Measurements from ENCODE around the gene SHCBP1.
"Not testable (repeated sequence)": the region's sequence is repeated elsewhere in the genome, so short reads cannot be mapped to it uniquely, and the experiment has no call there.

Gene SHCBP1, protein sequence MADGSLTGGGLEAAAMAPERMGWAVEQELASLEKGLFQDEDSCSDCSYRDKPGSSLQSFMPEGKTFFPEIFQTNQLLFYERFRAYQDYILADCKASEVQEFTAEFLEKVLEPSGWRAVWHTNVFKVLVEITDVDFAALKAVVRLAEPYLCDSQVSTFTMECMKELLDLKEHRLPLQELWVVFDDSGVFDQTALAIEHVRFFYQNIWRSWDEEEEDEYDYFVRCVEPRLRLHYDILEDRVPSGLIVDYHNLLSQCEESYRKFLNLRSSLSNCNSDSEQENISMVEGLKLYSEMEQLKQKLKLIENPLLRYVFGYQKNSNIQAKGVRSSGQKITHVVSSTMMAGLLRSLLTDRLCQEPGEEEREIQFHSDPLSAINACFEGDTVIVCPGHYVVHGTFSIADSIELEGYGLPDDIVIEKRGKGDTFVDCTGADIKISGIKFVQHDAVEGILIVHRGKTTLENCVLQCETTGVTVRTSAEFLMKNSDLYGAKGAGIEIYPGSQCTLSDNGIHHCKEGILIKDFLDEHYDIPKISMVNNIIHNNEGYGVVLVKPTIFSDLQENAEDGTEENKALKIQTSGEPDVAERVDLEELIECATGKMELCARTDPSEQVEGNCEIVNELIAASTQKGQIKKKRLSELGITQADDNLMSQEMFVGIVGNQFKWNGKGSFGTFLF

DNA sequence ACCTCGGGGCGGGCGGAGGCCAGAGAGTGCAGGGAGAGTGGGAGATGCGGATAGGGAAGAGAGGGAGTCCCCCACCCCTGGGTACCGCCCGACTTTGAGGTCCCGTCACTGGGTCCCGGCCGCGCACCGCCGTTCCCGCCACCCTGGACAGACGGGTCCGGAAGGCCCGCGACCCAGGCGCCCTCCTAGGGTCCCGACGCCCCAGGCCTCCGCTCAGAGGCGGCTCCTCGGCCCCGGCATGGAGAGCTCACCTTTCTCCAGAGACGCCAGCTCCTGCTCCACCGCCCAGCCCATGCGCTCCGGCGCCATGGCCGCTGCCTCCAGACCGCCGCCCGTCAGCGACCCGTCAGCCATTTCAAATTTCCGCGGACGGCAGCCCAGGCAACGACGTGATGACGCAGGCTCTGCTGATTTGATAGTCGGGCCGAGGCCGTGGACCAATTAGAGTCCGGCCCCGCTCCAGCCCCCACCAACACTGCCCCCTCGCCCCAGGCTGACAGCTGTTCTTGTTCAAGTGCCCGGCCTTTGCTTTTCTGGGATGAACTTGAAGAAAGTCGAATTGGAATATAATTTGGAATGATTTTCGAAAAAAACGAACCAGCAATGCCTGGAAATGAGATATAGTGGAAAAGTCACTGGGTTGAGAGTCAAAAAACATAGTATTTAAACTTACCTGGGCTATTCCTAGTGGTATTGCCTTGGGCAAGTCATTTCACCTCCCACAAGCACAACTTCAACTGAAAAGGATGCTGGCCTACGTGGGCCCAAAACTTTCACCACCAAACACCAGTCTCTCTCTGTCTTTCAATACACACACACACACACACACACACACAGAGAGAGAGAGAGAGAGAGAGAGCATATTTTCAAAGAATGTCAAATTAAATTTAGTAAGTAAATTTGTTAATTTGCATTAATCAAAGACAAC lies at the start of gene SHCBP1:
TSS of gene SHCBP1 (minus strand) at position 374 of the 928 bp plus-strand sequence. CDS start at position 354, 20 bp downstream.
- peak; percentile 70 for DNase-seq

DNA sequence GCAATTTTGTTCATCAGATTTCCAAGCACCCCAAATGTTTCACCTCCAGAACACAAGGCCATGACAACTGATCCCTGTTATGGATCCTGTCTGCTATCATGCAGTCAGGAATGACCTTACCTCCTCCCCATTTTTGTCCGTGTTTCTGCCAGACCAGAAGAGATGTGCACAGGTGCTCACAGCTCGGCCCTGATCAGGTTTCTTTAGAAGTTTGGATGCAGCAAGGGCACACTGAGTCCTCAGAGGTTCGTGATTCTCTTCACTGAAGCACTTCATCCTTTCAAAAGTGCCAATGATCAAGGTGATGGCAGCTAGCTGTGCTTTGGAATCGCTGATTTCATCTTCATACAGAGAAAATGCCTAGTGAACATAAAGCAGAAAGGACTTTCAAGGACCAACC lies 40.9 kb upstream of the SHCBP1 start:
- DNase-seq: no peak

DNA sequence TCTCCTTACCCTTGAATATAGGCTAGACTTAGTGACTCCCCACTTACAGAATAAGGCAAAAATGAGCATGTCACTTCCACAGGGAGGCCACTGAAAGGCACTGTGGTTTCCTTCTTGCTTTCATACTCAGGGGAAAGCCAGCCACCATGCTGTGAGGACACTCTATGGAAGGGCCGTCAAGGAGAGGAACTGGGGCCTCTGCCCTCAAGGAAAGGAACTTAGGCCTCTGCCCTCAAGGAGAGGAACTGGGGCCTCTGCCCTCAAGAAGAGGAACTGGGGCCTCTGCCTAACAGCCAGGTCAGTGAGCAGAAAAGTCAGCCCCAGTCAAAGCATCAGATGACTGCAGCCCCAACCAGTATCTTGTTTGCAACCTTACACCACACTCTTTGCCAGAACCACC lies 37.7 kb upstream of the SHCBP1 start:
- peak; percentile 69 for DNase-seq

DNA sequence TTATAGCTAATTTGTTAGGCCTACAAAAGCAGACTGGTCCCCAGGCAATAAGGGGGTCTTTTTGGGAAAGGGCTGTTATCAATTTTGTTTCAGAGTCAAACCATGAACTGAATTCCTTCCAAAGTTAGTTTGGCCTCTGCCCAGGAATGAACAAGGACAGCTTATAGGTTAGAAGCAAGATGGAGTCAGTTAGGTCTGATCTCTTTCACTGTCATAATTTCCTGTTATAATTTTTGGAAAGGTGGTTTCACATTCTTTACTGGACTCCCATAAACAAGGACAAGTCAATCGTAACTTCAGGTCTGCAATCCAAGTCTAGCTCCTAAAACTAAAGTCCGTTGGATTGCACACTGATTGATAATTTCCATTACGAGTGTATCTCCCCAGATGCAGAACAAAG lies 30.1 kb upstream of the SHCBP1 start:
- DNase-seq: no peak

DNA sequence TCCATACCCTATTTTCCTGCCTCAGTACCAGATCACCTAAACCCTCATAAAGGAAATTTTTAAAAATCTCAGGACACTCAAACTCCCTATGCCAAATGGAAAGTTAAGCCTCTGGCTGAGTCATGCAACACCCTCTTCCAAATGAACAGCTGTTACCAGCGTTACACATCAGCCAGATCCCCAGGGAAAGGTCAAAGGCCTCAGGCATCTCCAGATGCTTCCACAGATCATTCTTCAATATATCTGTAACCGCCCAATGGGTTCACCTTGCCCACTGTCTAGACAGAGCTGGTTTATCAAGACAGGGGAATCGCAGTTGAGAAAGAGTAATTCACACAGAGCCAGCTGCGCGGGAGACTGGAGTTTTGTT lies 29.1 kb upstream of the SHCBP1 start:
- DNase-seq: no peak

DNA sequence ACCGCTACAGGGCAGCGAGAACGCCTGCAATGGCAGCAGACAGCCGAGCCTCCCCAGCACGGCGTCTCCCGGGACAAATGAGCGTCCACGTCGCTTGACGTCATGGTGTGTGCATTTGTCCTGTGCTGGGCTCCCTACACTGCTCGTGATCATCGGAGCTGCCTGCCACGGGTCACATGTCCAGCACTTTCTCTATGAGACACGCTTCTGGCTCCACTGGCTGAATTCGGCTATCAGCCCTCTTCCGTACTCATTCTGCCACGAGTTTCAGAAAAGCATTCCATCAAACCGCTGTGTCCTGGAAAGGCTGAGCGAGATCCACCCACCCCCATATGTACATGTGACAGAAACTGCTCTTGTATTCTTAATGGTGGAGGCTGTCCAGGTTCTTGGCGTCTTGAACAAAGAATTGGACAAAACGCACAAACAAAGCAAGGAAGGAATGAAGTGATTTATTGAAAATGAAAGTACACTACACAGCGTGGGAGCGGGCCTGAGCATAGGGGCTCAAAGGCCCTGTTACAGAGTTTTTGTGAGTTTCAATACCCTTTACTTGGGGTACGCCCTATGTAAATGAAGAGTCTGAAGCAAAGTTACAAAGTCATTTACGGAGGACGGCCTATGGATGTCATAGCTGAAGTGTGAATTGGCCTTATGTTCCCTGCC lies 28.5 kb upstream of the SHCBP1 start:
- DNase-seq: no peak

DNA sequence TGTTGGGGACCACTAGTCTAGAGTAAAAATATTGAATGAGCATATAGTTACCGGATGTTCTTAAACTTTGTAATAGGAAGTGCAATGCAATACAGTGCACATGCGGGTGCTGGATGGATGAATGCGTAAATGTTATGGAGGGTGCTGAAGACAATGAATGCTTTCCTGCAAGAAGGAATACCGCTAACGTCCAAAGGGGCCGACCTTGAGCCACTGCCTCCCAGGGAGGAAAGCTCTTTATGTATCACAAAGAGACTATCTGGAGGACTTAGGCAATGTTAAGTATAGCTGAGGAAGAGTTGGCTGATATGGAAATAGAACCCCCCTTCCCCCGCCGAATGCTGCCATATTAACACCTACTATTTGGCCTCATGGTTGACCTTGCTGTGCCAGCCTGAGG lies 27.5 kb upstream of the SHCBP1 start:
- DNase-seq: no peak

DNA sequence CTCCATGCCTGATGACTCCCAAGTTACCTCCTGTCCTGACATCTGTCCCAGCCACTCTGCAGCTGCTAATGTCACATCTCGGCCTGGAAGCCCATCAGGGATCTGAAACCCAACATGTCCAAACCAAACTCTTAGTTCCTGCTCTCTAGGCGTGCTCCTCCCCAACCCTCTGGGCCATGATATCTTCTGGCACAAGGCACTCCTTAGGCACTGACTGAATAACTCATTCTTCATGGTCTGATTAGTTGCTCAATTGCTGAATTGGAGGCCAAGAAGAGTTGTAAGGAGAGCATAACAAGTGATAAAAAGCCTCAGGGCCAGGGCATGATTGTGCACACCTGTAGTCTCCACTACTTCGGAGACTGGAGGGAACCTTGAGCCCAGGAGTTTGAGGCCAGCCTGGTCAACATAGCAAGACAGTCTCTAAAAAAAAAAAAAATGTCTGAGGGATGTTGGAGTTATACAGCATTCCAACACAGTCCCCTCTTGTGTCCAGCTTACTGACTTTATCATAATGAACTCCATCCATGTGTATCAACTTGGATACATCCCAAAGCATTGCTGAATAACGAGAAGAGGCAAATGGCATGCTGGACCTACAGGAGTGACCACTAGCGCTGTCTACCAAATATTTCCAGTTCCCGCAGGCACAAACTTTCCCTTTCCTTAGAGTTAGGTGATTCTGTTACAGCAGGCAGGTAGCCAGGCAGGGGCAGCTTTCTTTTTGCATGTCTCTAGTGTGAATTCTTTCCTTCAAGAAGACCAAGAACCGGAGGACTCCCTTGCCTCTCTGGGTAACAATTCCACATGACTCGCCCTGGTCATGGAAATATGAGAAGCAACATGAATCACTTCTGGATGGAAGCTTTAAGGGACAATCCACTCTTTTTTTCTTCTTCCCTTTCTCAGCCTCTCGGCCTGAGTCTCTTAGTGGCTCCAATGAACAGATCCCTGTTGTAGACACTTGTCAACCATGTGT lies 18.1 kb upstream of the SHCBP1 start:
- no peak for DNase-seq

DNA sequence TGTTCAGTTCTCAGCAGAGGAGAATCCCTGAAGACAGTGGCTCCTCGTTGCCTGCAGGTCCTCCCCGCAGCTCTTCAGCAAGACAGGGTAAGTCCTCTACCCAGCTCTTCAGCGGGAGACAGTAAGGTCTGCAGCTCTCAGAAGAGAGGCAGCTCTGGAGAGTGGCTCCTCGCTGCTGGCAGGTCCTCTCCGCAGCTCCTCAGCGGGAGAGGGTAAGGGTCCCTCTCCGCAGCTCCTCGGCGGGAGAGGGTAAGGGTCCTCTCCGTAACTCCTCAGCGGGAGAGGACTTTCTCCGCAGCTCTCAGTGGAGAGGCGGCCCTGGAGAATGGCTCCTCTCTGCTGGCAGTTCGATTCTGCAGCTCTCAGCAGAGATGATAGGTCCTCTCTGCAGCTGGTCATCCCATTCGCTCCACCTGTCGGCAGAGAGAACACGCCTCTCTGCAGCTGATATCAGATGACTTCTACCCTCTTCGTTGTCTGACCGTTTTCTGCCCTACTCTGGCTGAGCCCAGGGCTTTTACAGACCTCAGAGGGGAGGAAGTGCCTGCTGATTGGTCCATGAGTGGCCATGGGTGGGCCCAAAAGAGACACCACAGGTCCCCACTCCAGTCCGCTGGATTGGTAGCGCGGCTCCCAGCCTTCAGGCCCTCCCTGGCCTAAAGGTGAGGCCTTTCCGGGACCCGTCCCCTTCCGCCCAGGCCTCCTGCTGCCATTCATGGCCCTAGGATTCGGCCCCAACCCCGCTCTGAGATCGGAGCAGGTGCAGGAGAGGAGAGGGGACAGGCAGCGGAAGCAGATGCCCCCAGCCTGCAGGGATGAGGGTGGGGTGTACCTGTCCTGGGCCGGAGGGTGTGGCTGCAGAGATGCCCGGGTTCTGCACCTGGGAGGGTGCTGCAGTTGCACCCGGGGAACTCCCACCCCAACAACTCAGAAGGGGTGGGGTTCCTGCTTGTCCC lies 11.9 kb upstream of the SHCBP1 start:
- no peak for DNase-seq

DNA sequence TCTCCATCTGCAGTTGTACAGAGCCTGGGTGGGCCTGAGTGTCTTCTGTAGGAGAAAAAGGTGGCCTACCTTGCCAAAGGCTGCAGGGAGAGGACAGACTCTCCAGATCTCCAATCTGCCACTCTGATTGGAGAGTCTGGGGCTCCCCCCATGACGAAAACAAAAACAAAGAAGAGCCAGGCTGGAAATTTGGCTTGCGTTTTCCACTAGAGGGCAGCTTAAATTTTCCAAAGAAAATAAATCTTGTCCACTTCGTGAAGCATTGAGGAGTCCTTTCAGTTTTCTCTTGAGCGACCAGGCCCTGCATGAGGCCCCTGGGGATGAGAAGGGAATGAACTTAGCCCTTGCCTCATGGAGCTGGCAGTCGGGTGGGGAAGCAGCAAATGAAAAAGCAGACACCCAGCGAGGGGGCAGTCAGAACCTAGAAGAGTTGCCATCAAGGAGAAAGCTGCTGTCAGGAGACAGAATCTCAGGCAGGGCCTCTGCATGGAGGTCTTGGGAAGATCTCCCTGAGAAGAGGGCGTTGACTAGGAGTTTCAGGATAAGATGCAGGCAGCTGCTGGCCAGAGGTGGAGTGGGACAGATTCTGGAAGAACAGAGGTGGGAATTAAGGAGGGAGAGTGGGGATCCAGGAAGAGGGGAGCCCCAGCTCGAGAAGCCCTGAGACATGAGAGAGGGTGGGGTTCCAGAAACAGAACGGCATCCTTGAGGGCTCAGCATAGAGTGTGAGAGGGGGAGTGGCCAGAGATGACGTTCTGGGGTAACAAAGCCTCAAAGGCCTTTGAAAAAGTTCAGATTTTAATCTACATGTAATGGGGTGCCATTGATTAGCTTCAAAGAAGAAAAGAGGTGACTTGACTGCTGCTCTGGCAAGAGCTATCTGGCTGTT lies 8.4 kb upstream of the SHCBP1 start:
- no peak for DNase-seq

DNA sequence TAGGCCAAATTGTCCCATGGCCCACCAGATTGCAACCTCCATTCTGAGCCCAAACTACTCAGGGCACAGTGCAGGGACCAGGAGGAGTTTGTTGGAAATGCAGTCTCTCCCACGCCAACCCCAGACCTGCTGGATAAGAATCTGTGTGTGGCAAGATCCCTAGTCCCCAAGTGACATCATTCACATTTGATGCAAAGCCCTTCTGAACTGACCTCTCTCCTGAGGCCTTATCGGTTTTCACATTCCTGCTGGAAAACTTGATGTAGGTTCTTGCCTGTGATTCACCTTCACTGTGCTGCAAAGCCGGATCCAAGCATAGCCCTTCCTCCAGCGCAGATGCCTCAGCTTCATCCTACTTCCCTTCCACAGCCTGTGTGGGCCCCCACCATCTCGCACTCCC lies 6.6 kb upstream of the SHCBP1 start:
- DNase-seq: no peak

DNA sequence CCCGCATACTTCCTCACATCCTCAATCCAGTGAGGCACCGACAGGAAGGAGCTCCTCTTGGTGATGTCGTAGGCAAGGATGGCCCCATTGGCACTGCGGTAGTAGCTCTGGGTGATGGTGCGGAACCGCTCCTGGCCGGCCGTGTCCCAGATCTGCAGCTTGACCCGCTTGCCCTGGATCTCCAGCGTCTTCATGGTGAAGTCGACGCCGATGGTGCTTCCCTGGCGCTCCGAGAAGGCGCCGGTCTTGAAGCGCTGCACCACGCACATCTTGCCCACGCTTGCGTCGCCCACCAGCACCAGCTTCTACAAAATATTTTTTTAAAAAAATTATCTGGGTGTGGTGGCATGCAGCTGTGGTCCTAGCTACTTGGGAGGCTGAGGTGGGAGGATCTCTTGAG lies 5.5 kb upstream of the SHCBP1 start:
- not testable (repeated sequence) for DNase-seq

DNA sequence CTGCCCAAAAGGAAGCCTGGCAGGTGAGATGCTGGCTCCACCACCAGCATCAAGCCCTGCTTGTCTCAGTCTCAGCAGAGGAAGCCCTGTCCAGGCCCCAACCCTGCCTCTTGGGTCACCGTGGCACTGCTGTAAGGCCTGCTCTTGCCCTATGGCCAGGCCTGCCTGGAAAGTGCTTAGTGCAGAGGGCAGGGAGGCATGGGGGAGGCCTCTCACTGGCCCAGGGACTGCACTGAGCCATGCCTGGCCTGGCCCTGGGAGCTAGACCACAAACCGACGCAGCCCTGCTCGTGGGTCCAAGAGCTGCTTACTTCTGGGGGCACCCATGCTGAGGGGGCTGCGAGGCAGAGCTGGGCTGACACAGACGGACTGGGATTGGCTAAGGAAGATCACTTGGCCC lies 3.7 kb upstream of the SHCBP1 start:
- not testable (repeated sequence) for DNase-seq

DNA sequence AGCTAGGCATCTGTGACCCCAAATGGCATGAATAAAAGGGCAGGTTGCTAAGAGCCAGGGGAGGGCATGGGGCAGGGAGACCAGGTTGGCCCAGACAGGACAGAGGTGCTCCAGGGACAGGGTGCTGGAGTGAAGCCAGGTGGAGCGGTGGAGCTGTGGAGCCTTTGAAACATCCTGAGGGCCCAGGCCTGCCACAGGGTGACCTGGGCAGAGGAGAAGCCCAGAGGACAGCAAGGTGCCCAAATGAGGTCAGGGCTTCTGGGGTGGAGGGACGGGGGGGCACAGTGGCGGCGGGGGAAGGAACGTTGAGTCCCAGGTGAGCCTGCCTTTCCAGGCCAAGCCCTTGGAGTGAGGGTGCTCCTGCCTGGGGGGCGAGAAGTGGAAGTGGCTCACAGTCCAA lies 2.5 kb upstream of the SHCBP1 start:
- not testable (repeated sequence) for DNase-seq

DNA sequence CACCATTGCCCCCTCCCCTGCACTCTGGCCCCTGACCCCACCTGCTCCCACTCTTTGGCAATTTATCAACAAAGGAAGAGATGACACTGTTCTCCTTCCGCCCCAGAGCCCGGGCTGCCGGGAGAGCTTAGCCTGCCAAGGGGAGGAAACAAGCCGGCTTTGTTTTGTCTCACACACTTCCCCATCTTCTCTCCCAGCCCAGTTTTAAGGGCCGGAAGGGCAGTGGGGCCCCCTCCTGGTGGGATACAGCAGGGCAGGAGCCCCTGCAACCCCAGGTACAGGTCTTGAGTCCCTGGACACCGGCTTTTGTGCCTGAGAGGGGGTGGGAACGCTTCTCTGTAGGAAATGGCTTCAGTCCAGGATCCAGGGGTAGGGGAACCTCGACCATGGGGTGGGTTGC lies 2.1 kb upstream of the SHCBP1 start:
- DNase-seq: not testable (repeated sequence)

DNA sequence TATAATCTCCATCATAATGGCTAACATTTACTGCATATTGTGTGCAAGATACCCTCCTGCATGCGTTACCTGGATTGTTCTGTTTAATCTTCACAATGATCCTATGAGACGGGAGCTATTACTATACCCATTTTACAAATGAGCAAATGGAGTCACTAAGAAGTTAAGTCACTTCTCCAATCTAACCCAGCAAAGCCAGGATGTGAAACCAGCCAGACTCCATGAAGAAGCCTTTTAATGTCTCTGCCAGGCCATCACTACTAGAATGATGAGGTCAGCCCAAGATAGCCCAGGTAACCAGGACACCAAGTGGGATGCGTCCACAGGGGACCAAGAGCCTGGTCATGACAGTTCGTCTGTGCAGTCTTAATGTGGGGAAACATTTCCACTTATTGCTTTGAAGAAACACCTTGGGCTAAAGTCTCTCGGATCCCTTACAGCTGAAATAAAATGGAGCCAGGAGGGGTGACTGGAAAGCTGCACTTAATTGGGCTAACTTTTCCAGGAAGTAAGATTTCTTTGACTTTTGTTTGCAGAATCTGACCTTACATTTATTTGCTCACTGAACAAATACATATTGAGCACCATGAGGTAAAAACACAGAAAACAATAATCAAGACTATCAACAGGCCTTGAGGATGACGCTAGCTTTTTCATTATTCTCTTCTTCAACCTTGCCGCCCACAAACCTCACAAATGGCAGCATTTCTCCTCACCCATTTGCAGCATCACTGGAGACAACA lies 926 bp upstream of the SHCBP1 start:
- DNase-seq: no peak

DNA sequence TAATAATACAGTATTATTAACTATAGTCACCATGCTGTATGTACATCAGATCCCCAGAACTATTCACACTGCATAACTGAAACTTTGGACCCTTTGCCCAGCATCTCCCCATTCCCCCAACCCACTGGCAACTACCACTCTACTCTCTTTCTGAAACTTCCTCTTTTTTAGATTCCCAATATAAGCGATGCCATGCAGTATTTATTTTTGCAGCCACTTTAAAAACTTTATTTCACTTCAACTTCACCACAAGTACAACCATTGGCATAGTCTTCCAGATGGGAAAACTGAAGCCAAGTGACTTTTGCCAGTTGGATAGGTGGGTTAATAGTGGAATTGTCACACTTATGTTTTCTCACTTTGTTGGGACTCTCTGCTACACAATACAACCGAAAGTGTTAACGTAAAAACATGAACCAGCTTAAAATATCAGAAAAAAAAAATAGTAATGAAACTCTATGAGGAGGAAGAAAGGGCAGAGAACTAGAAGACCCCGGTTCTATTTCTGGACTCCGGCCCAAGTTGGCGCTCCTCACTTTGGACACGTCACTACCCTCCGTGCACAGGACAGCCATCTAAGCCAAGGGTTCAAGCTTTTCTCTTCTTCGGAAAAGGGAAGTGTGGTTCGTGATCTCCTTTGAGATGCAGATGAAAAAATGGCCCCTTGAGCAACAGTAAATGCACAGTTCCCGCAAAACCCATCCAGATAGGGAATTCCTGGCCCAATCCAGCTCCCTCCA lies 743 bp downstream of the SHCBP1 start:
- DNase-seq: no peak

DNA sequence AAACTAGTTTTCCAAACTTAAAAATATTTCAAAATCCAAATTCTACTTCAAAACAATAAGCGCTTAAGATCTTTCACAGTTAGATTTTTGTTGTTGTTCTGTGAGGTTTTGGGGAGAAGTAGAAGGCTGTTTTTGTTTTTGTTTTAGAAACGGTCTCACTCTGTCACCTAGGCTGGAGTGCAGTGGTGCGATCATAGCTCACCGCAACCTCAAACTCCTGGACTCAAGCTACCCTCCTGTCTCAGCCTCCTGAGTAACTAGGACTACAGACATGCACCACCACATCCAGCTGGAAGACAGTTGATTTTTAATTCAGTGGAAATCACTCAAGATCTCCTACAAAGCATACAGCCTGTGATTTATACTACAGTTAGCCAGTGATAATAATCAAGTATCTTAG lies 2.7 kb downstream of the SHCBP1 start:
- no peak for DNase-seq
